ENCODE data around the gene POLH.
A peak's percentile ranks its signal among the peaks of the same experiment; 100 is the strongest.
"Not testable (repeated sequence)": the region's sequence is repeated elsewhere in the genome, so short reads cannot be mapped to it uniquely, and the experiment has no call there.

Gene POLH

DNA sequence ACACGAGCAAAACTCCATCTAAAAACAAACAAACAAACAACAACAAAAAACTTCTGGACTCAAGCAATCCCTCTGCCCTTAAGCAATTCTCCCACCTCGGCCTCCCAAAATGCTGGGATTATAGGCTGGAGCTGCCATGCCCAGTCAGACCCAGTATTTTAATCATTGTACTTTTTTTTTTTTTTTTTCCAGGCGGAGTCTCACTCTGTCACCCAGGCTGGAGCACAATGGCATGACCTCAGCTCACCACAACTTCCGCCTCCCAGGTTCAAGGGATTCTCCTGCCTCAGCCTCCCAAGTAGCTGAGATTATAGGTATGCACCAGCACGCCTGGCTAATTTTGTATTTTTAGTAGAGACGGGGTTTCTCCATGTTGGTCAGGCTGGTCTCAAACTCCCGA is 57.0 kb downstream of the POLH start:
- peaks cover 40% of the 10 kb centered on the region for H3K4me1 Mint-ChIP-seq (ENCODE audit: low read depth)
- H3K27me3 Mint-ChIP-seq (ENCODE audit: low read depth); H3K27ac Mint-ChIP-seq; H3K9me3 Mint-ChIP-seq; H3K4me3 Mint-ChIP-seq: not testable (repeated sequence)
- H3K36me3 Mint-ChIP-seq (ENCODE audit: low read depth): peaks cover 20% of the 10 kb centered on the region

- Mint-ChIP-seq H3K27ac (peak overlapping the region; percentile 96), H3K4me1 (ENCODE audit: low read depth) (peaks cover 40% of the 10 kb centered on the region), H3K9me3 (no peaks in the 10 kb centered on the region), H3K36me3 (ENCODE audit: low read depth) (peaks cover 25% of the 10 kb centered on the region), H3K4me3 (no peak overlapping the region), H3K27me3 (ENCODE audit: low read depth) (no peaks in the 10 kb centered on the region)
Observed at GRCh38 chr6:43634702-43635303, 58.8 kb downstream of the POLH start.

- Mint-ChIP-seq H3K4me1 (ENCODE audit: low read depth) (peaks cover 41% of the 10 kb centered on the region), H3K27ac (peak within 1 kb of the TSS; percentile 96), H3K4me3 (peak within 1 kb of the TSS; percentile 92), H3K9me3 (no peaks in the 10 kb centered on the region), H3K36me3 (ENCODE audit: low read depth) (peaks cover 33% of the 10 kb centered on the region), H3K27me3 (ENCODE audit: low read depth) (no peaks in the 10 kb centered on the region)
Observed at GRCh38 chr6:43635387-43636307, 59.7 kb downstream of the POLH start, which contains the start of gene MAD2L1BP. Gene MAD2L1BP, plus strand, starts transcription at chr6:43635840. Its CDS starts 36 bp downstream, at chr6:43635876.

DNA sequence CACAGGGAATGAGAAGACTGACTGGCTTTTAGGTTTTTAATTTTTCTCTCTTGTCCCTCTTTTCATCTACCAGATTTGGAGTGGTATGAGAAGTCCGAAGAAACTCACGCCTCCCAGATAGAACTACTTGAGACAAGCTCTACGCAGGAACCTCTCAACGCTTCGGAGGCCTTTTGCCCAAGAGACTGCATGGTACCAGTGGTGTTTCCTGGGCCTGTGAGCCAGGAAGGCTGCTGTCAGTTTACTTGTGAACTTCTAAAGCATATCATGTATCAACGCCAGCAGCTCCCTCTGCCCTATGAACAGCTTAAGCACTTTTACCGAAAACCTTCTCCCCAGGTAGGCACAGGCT is 60.3 kb downstream of the POLH start:
- Mint-ChIP-seq H3K27ac (peak overlapping the region; percentile 96), H3K36me3 (ENCODE audit: low read depth) (peaks cover 35% of the 10 kb centered on the region), H3K9me3 (no peaks in the 10 kb centered on the region), H3K4me1 (ENCODE audit: low read depth) (peaks cover 41% of the 10 kb centered on the region), H3K4me3 (peak overlapping the region; percentile 92), H3K27me3 (ENCODE audit: low read depth) (no peaks in the 10 kb centered on the region)

GRCh38 chr6:43639984-43640800 is 64.2 kb downstream of the POLH start:
- Mint-ChIP-seq H3K9me3 (no peaks in the 10 kb centered on the region), H3K27ac (no peak overlapping the region), H3K4me3 (no peak overlapping the region), H3K27me3 (ENCODE audit: low read depth) (no peaks in the 10 kb centered on the region), H3K4me1 (ENCODE audit: low read depth) (peaks cover 35% of the 10 kb centered on the region), H3K36me3 (ENCODE audit: low read depth) (peaks cover 33% of the 10 kb centered on the region)

GRCh38 chr6:43644940-43645612 is 69.1 kb downstream of the POLH start, which contains the start of gene RSPH9:
Gene RSPH9, plus strand, starts transcription at chr6:43645036. Its CDS starts 63 bp downstream, at chr6:43645099.
- H3K27ac Mint-ChIP-seq: peak within 1 kb of the TSS; percentile 13
- H3K36me3 Mint-ChIP-seq (ENCODE audit: low read depth): peaks cover 11% of the 10 kb centered on the region
- peak within 1 kb of the TSS; percentile 85 for H3K4me3 Mint-ChIP-seq
- peaks cover 16% of the 10 kb centered on the region for H3K4me1 Mint-ChIP-seq (ENCODE audit: low read depth)
- H3K27me3 Mint-ChIP-seq (ENCODE audit: low read depth): peaks cover 3% of the 10 kb centered on the region
- H3K9me3 Mint-ChIP-seq: no peaks in the 10 kb centered on the region

DNA sequence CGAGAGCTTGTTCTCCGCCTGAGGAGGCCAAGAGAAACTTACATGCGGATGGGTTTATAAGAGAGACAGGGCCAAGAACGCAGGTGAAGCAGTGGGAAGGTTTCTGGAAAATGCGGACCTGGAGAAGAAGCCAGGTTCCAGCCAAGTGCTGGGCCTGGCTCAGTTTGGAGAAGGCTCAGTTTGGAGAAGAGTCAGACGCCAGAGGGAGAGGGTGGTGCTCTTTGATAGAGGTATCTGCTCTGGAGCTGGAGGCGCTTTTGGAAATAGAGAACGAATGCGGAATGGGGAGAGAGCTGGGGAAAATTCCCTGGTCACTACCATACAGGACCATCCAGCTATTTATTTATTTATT is 69.6 kb downstream of the POLH start:
- Mint-ChIP-seq H3K4me1 (ENCODE audit: low read depth) (peaks cover 11% of the 10 kb centered on the region), H3K27me3 (ENCODE audit: low read depth) (peaks cover 3% of the 10 kb centered on the region), H3K4me3 (peak overlapping the region; percentile 85), H3K27ac (no peak overlapping the region), H3K9me3 (no peaks in the 10 kb centered on the region), H3K36me3 (ENCODE audit: low read depth) (peaks cover 6% of the 10 kb centered on the region)

DNA sequence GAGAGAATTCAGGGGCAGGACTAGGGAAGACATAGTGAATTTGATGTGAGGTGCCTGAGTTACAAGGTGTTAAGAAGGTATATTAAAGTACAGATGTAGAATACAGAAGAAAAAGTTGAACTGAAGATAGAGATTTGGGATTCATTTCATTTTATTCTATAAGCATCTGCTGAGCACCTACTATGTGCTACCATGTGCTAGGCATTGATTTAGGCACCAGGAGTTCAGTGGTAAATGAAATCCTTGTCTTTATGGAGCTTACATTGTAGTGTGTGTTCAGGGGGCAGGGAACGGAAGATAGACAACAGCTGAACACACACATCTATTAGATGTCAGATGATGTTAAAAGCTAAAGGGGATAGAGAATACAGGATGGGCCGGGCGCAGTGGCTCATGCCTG is 71.6 kb downstream of the POLH start:
- Mint-ChIP-seq H3K27ac (no peak overlapping the region), H3K4me3 (no peak overlapping the region), H3K36me3 (ENCODE audit: low read depth) (no peaks in the 10 kb centered on the region), H3K4me1 (ENCODE audit: low read depth) (peaks cover 4% of the 10 kb centered on the region), H3K9me3 (no peaks in the 10 kb centered on the region), H3K27me3 (ENCODE audit: low read depth) (peaks cover 3% of the 10 kb centered on the region)

- Mint-ChIP-seq H3K4me1 (ENCODE audit: low read depth) (peaks cover 4% of the 10 kb centered on the region), H3K36me3 (ENCODE audit: low read depth) (no peaks in the 10 kb centered on the region), H3K27me3 (ENCODE audit: low read depth) (peaks cover 3% of the 10 kb centered on the region), H3K9me3 (no peaks in the 10 kb centered on the region), H3K4me3 (no peak overlapping the region), H3K27ac (no peak overlapping the region)
Observed at GRCh38 chr6:43648248-43648647, 72.3 kb downstream of the POLH start.

GRCh38 chr6:43652822-43653221 is 76.8 kb downstream of the POLH start:
- H3K4me3 Mint-ChIP-seq; H3K4me1 Mint-ChIP-seq (ENCODE audit: low read depth); H3K36me3 Mint-ChIP-seq (ENCODE audit: low read depth); H3K27ac Mint-ChIP-seq; H3K27me3 Mint-ChIP-seq (ENCODE audit: low read depth); H3K9me3 Mint-ChIP-seq: not testable (repeated sequence)

GRCh38 chr6:43657221-43657802 is 81.3 kb downstream of the POLH start:
- no peaks in the 10 kb centered on the region for H3K36me3 Mint-ChIP-seq (ENCODE audit: low read depth)
- H3K4me1 Mint-ChIP-seq (ENCODE audit: low read depth): no peaks in the 10 kb centered on the region
- peaks cover 5% of the 10 kb centered on the region for H3K9me3 Mint-ChIP-seq

DNA sequence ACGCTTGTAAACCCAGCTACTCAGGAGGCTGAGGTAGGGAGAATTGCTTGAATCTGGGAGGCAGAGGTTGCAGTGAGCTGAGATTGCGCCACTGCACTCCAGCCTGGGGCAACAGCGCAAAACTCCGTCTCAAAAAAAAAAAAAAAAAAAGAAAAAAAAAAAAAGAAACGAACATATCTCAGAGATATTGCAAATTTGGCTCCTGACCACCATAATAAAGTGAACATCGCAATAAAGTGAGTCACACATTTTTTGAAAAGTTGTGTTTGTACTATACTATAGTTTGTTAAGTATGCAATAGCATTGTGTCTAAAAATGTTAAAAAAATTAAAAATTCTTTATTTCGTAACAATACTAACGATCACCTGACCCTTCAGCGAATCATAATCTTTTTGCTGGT is 82.2 kb downstream of the POLH start:
- Mint-ChIP-seq H3K4me1 (ENCODE audit: low read depth) (no peaks in the 10 kb centered on the region), H3K27me3 (ENCODE audit: low read depth) (peaks cover 4% of the 10 kb centered on the region), H3K36me3 (ENCODE audit: low read depth) (no peaks in the 10 kb centered on the region), H3K27ac (no peak overlapping the region), H3K4me3 (no peak overlapping the region), H3K9me3 (peaks cover 5% of the 10 kb centered on the region)

More at GRCh38 chr6:43657221-43657802, 81.3 kb downstream of the POLH start:
- no peak overlapping the region for H3K27ac Mint-ChIP-seq
- peaks cover 4% of the 10 kb centered on the region for H3K27me3 Mint-ChIP-seq (ENCODE audit: low read depth)
- no peak overlapping the region for H3K4me3 Mint-ChIP-seq

GRCh38 chr6:43662948-43663347 is 87.0 kb downstream of the POLH start:
- not testable (repeated sequence) for H3K36me3 Mint-ChIP-seq (ENCODE audit: low read depth)

More at GRCh38 chr6:43662948-43663347, 87.0 kb downstream of the POLH start:
- not testable (repeated sequence) for H3K4me3 Mint-ChIP-seq; H3K9me3 Mint-ChIP-seq; H3K4me1 Mint-ChIP-seq (ENCODE audit: low read depth); H3K27me3 Mint-ChIP-seq (ENCODE audit: low read depth); H3K27ac Mint-ChIP-seq

Data from T-helper 1 cell treated with Interleukin-12 subunit alpha and Interleukin-12 subunit beta and Interleukin-4 antibody, amounts not matched to agents 30 μg/mL and 1 μg/mL, for 36 hours (primary cell).